ENCODE data around the gene FERMT3.

FERMT3 gene

GRCh38 chr11:64237484-64237951, 31.0 kb downstream of the FERMT3 start:
- peaks cover 7% of the 10 kb centered on the region for H3K36me3 ChIP-seq (replicated peaks)
- H3K27me3 ChIP-seq (replicated peaks): no peaks in the 10 kb centered on the region
- no peak overlapping the region for H3K4me3 ChIP-seq (ENCODE audit: low read depth, low read length)
- DNase-seq: no peak
- no peak overlapping the region for H3K27ac ChIP-seq
- in situ Hi-C loops (cut with HindIII; ENCODE audit: low pct_ligation_motif_present, low sequenced_read_pairs): no loop called here
- TF ChIP-seq, protein P1, sequence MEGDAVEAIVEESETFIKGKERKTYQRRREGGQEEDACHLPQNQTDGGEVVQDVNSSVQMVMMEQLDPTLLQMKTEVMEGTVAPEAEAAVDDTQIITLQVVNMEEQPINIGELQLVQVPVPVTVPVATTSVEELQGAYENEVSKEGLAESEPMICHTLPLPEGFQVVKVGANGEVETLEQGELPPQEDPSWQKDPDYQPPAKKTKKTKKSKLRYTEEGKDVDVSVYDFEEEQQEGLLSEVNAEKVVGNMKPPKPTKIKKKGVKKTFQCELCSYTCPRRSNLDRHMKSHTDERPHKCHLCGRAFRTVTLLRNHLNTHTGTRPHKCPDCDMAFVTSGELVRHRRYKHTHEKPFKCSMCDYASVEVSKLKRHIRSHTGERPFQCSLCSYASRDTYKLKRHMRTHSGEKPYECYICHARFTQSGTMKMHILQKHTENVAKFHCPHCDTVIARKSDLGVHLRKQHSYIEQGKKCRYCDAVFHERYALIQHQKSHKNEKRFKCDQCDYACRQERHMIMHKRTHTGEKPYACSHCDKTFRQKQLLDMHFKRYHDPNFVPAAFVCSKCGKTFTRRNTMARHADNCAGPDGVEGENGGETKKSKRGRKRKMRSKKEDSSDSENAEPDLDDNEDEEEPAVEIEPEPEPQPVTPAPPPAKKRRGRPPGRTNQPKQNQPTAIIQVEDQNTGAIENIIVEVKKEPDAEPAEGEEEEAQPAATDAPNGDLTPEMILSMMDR (IDR thresholded peaks at IDR 0.05; ENCODE audit: low read depth, low read length, missing control alignments): no peak

DNA sequence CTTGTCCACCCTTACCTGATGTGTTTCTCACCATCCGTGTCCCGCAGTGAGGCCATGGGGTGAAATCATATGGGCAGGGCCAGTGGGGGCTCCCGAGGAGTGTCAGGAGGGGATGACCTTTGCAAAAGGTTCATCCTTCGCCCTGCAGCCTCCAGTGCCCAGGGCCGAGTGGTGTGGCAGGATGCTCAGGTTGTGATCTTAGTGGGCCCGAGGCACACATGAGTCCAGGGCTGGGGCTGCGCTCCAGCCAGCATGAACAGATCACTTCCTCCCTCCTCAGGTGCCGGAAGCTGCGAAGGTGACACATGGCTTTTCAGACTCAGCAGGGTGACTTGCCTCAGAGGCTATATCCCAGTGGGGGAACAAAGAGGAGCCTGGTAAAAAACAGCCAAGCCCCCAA, 31.6 kb downstream of the FERMT3 start:
- no peak for DNase-seq
- TF ChIP-seq, protein P1 (IDR thresholded peaks at IDR 0.05; ENCODE audit: low read depth, low read length, missing control alignments): no peak
- no peaks in the 10 kb centered on the region for H3K27me3 ChIP-seq (replicated peaks)
- no peak overlapping the region for H3K27ac ChIP-seq
- H3K4me3 ChIP-seq (ENCODE audit: low read depth, low read length): no peak overlapping the region
- peaks cover 8% of the 10 kb centered on the region for H3K36me3 ChIP-seq (replicated peaks)
- in situ Hi-C loops (cut with HindIII; ENCODE audit: low pct_ligation_motif_present, low sequenced_read_pairs): no loop called here

GRCh38 chr11:64238999-64239398, 32.5 kb downstream of the FERMT3 start:
- no peak overlapping the region for H3K4me3 ChIP-seq (ENCODE audit: low read depth, low read length)
- DNase-seq: no peak
- TF ChIP-seq, protein P1 (IDR thresholded peaks at IDR 0.05; ENCODE audit: low read depth, low read length, missing control alignments): no peak
- peaks cover 15% of the 10 kb centered on the region for H3K36me3 ChIP-seq (replicated peaks)
- in situ Hi-C loops (cut with HindIII; ENCODE audit: low pct_ligation_motif_present, low sequenced_read_pairs): no loop called here
- no peaks in the 10 kb centered on the region for H3K27me3 ChIP-seq (replicated peaks)
- no peak overlapping the region for H3K27ac ChIP-seq

DNA sequence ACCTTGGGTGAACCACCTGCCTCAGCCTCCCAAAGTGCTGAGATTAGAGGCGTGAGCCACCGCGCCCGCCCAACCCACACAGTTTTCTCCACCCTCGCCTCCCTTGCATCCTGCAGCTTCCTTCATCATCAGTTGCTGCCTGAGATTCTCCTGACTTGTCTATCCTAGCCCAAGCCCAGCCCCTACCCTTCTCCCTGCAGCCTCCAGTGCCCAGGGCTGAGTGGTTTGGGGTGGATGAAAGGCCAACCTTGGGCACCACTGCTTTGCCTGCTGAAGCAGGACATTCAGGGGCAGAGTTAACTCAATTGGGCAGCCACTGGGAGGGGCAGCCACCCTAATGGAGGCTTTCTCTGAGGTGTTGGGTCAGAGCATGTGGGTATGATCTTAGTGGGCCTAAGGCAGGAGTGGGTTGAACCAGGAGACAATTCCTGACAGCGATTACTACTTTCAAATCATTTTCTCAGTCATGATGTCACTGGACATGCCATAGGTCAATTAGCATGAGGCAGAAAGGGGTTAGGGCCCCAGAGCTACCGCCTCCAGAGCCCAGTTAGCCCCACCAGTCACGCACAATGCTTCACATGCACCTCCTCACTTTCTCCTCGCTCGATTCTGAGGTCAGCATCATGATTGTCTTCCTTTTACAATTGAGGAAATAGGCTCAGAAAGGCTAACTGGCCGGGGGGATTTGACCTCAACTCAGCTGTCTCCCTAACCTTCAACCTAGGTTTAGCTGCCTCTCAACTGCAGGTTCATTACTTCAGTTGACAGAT, 33.3 kb downstream of the FERMT3 start:
- no peak for DNase-seq
- H3K27ac ChIP-seq: peak overlapping the region; percentile 97
- no peak overlapping the region for H3K4me3 ChIP-seq (ENCODE audit: low read depth, low read length)
- in situ Hi-C loops (cut with HindIII; ENCODE audit: low pct_ligation_motif_present, low sequenced_read_pairs): no loop called here
- H3K27me3 ChIP-seq (replicated peaks): no peaks in the 10 kb centered on the region
- H3K36me3 ChIP-seq (replicated peaks): peaks cover 18% of the 10 kb centered on the region
- TF ChIP-seq, protein P1 (IDR thresholded peaks at IDR 0.05; ENCODE audit: low read depth, low read length, missing control alignments): no peak

GRCh38 chr11:64240435-64241240, 34.1 kb downstream of the FERMT3 start, which contains the start of gene FKBP2:
Gene FKBP2, plus strand, starts transcription at chr11:64241095. Its CDS starts 1,293 bp downstream, at chr11:64242388.
- Histone ChIP-seq H3K27ac (peak within 1 kb of the TSS; percentile 97), H3K4me3 (ENCODE audit: low read depth, low read length) (peak within 1 kb of the TSS; percentile 81), H3K36me3 (replicated peaks) (peaks cover 18% of the 10 kb centered on the region), H3K27me3 (replicated peaks) (no peaks in the 10 kb centered on the region)
- DNase-seq: peak; percentile 94
- in situ Hi-C loops (cut with HindIII; ENCODE audit: low pct_ligation_motif_present, low sequenced_read_pairs): no loop called here
- TF ChIP-seq, protein P1 (IDR thresholded peaks at IDR 0.05; ENCODE audit: low read depth, low read length, missing control alignments): no peak

All from brain microvascular endothelial cell (primary cell).